Measurements from ENCODE around the gene CYTH4. TPM values are rescaled to one million over a fixed set of nuclear protein-coding genes. Genes with fewer than 3 reads are reported as not detected.

Gene CYTH4
- total RNA-seq, 1 experiment from 2014 or later = not detected

DNA sequence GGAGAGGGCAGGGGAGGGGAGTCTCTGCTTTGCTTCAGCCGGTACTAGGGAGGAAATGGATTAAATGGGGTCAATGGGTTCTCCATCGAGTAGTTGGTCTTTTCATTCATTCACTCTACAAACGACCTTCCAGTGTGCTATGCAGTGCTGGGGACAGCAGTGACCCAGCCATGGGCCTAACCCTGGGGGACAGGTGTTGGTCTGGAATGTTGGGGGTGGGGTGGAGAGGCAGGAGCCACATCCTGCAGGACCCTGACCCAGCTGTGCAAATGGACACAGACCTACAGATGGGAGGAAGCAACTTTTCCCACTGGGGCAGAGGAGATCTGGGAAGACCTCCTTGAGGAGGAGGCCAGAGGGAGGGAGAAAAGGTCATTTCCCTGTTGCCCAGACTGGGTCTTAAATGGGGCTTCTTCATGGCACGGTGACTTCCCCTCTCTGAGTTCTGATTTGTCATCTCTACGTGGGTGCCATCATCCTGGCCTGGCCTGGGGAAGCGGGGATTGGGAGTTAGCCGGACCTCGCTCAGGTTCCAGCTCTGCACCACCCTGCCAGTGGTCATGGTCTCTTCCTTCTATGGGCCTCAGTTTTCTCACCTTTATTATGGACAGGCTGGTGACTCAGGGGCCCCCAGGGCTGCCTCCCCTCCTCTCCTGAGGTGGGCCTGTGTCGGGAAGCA, 2.0 kb downstream of the CYTH4 start:
- H3K9me3 ChIP-seq (ENCODE audit: insufficient read depth, low read depth) = no peaks in the 10 kb centered on the region
- no peaks in the 10 kb centered on the region for H3K36me3 ChIP-seq (ENCODE audit: low read depth)
- no peak overlapping the region for H3K4me2 ChIP-seq
- H3K4me1 ChIP-seq (replicated peaks; ENCODE audit: insufficient read depth) = peaks cover 6% of the 10 kb centered on the region; the same call in 1 of the 2 replicates
- no peaks in the 10 kb centered on the region for H3K79me2 ChIP-seq (ENCODE audit: low read depth)
- H2AFZ ChIP-seq = no peak overlapping the region
- no peak for DNase-seq
- no peaks in the 10 kb centered on the region for H3F3A ChIP-seq (ENCODE audit: insufficient read depth, low read depth)
- H4K20me1 ChIP-seq (ENCODE audit: insufficient read depth) = no peaks in the 10 kb centered on the region
- ChIA-PET POLR2A (ENCODE audit: unreplicated experiment) (interaction anchor here (0.5 to 0.6 kb wide), 2 partner anchors 255 to 393 kb away, joined by 7 to 8 read pairs; no protein-coding TSS in a partner anchor), CTCF (no interaction called here)
- no peak for TF ChIP-seq EZH2 (IDR thresholded peaks at IDR 0.05; ENCODE audit: low read depth)
- TF ChIP-seq, protein P1, sequence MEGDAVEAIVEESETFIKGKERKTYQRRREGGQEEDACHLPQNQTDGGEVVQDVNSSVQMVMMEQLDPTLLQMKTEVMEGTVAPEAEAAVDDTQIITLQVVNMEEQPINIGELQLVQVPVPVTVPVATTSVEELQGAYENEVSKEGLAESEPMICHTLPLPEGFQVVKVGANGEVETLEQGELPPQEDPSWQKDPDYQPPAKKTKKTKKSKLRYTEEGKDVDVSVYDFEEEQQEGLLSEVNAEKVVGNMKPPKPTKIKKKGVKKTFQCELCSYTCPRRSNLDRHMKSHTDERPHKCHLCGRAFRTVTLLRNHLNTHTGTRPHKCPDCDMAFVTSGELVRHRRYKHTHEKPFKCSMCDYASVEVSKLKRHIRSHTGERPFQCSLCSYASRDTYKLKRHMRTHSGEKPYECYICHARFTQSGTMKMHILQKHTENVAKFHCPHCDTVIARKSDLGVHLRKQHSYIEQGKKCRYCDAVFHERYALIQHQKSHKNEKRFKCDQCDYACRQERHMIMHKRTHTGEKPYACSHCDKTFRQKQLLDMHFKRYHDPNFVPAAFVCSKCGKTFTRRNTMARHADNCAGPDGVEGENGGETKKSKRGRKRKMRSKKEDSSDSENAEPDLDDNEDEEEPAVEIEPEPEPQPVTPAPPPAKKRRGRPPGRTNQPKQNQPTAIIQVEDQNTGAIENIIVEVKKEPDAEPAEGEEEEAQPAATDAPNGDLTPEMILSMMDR (conservative IDR thresholded peaks at IDR 0.05) = no peak
- intact Hi-C loops (cut with micrococcal nuclease; ENCODE audit: unreplicated experiment) = no loop called here
- no peaks in the 10 kb centered on the region for H3K9me2 ChIP-seq (ENCODE audit: insufficient read depth)
- no peak overlapping the region for H3K27ac ChIP-seq
- no TSS peak for BruUV-seq (replicated peaks)
- H3K4me3 ChIP-seq = no peak overlapping the region
- peaks cover 28% of the 10 kb centered on the region for H3K27me3 ChIP-seq (ENCODE audit: insufficient read depth, low read depth)

DNA sequence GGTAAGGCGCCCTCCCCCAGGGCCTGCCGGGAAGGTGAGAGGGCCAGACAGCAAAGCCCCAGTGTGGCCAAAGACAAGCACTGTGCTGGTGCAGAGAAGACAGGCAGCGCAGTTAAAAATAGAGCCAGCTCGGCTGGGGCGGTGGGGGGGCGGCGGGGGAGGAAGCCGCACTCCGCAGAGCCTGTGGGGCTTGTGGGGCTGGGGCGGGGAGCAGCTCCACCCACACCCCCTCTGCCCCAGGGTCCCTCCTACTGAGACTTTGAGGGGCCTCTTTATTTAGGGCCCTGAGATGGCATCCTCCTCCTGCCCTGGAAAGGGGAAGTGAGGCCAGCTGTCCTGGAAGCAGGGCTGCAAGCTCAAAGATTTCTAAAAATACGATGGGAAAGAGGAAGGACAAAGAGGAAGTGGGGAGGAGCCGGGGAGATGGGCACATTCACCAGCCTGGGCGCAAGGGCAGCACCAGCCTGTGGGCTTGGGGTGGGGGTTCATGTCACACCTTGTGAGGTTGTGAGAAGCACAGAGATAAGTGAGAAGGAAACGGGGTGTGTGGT, 2.6 kb downstream of the CYTH4 start:
- no peak overlapping the region for H3K4me2 ChIP-seq
- no peaks in the 10 kb centered on the region for H3K9me2 ChIP-seq (ENCODE audit: insufficient read depth)
- TF ChIP-seq, protein P1 (conservative IDR thresholded peaks at IDR 0.05) = no peak

DNA sequence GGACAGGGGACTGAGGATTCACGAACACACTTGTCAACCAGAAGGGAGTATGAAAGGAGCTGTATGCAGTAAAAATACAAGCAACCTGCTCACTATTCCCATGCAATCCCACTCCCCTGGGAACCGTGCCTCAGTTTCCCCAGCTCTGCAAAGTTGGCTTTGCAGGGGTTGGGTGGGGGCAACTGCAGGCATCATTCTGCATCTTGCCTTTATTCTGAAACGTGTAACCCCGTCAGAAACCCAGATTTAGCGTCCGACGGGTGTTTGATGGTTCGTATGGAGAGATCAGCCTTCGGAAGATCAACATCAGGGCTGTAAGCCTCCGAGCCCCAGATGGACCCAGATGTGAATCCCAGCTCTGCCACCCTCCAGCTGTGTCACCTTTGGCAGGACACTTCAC, 3.6 kb downstream of the CYTH4 start:
- TF ChIP-seq, protein P1 (conservative IDR thresholded peaks at IDR 0.05) = no peak
- no peak for TF ChIP-seq EZH2 (IDR thresholded peaks at IDR 0.05; ENCODE audit: low read depth)
- no peaks in the 10 kb centered on the region for H3K9me2 ChIP-seq (ENCODE audit: insufficient read depth)
- H3K4me3 ChIP-seq = no peak overlapping the region
- H3K9me3 ChIP-seq (ENCODE audit: insufficient read depth, low read depth) = no peaks in the 10 kb centered on the region
- no TSS peak for BruUV-seq (replicated peaks)
- H3K4me1 ChIP-seq (replicated peaks; ENCODE audit: insufficient read depth) = peaks cover 6% of the 10 kb centered on the region; the same call in 1 of the 2 replicates
- H3K36me3 ChIP-seq (ENCODE audit: low read depth) = no peaks in the 10 kb centered on the region
- H2AFZ ChIP-seq = no peak overlapping the region
- no peak for DNase-seq
- H3K27me3 ChIP-seq (ENCODE audit: insufficient read depth, low read depth) = peaks cover 28% of the 10 kb centered on the region
- no peak overlapping the region for H3K4me2 ChIP-seq
- POLR2A ChIA-PET (ENCODE audit: unreplicated experiment) = no interaction called here
- H3K79me2 ChIP-seq (ENCODE audit: low read depth) = no peaks in the 10 kb centered on the region
- CTCF ChIA-PET = interaction anchor here (0.7 kb wide), 1 partner anchor 9 kb away, joined by 3 read pairs; no protein-coding TSS in a partner anchor
- H4K20me1 ChIP-seq (ENCODE audit: insufficient read depth) = no peaks in the 10 kb centered on the region
- H3F3A ChIP-seq (ENCODE audit: insufficient read depth, low read depth) = no peaks in the 10 kb centered on the region
- H3K27ac ChIP-seq = no peak overlapping the region
- intact Hi-C loops (cut with micrococcal nuclease; ENCODE audit: unreplicated experiment) = no loop called here

More for the DNA sequence above, 2.6 kb downstream of the CYTH4 start:
- BruUV-seq (replicated peaks) = no TSS peak
- Histone ChIP-seq H2AFZ (no peak overlapping the region), H3K36me3 (ENCODE audit: low read depth) (no peaks in the 10 kb centered on the region), H3K4me3 (no peak overlapping the region), H3K27ac (no peak overlapping the region), H3K9me3 (ENCODE audit: insufficient read depth, low read depth) (no peaks in the 10 kb centered on the region), H3K4me1 (replicated peaks; ENCODE audit: insufficient read depth) (peaks cover 6% of the 10 kb centered on the region; the same call in 1 of the 2 replicates), H3K79me2 (ENCODE audit: low read depth) (no peaks in the 10 kb centered on the region), H4K20me1 (ENCODE audit: insufficient read depth) (no peaks in the 10 kb centered on the region), H3F3A (ENCODE audit: insufficient read depth, low read depth) (no peaks in the 10 kb centered on the region), H3K27me3 (ENCODE audit: insufficient read depth, low read depth) (peaks cover 28% of the 10 kb centered on the region)
- no peak for DNase-seq
- intact Hi-C loops (cut with micrococcal nuclease; ENCODE audit: unreplicated experiment) = no loop called here
- ChIA-PET CTCF (no interaction called here), POLR2A (ENCODE audit: unreplicated experiment) (interaction anchor here (0.6 kb wide), 1 partner anchor 255 kb away, joined by 7 read pairs; no protein-coding TSS in a partner anchor)
